HG03139 (cell line): ENCODE results near the gene SELENOT.

Experiments
- ATAC-seq: cut with Tn5 transposase; IDR thresholded peaks from one replicate; pipeline ENCODE4 v1.9.1; 2021; ENCODE audit not compliant: unreplicated experiment

Gene SELENOT

DNA sequence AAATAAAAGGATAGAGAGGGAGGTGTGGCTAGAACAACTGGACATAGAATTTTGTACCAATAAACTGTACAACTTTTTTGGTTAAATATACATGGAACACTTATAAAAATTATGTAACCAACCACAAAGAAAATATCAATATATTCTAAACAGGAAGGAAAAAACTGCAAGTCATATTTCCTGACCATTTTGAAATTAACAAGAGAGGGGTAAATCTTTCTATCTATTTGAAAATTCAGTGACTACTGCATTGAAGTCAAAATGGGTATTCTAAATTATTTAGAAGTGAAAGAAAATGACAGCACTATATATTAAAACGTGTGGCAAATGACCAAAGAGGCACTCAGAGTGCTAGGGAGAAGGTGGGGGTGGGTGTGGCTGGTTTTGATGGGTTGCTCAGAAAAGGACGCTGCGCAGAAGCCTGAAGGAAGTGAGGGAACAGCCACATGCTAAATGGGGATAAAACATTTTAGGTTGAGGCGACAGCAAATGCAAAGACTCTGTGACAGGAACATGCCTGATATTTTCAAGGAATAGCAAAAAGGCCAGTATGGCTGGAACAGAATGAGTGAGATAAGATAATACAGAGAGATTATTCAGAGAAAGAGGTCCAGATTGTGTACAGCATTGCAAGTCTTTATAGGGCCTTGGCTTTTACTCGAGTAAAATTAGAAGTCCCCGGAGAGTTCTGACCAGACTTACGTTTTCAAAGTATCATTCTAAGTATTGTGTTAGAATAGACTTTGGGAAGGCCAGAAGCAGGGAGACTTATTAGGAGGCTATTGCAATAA lies 59.5 kb downstream of the SELENOT start:
- ATAC-seq = no peak

DNA sequence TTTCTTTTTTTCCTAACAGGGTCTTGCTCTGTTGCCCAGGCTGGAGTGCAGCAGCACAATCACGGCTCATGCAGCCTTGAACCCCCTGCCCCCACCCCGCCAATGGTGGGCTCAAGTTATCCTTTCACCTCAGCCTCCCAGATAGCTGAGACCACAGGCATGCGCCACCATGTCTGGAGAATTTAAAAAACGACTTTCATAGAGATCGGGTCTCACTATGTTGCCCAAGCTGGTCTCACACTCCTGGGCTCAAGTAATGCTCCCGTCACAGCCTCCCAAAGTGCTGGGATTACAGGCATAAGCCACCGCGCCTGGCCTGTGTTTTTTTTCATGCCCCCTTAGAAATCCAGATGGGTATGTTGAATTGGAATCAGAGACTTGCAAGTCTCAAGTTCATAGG lies 60.3 kb downstream of the SELENOT start:
- ATAC-seq = no peak

DNA sequence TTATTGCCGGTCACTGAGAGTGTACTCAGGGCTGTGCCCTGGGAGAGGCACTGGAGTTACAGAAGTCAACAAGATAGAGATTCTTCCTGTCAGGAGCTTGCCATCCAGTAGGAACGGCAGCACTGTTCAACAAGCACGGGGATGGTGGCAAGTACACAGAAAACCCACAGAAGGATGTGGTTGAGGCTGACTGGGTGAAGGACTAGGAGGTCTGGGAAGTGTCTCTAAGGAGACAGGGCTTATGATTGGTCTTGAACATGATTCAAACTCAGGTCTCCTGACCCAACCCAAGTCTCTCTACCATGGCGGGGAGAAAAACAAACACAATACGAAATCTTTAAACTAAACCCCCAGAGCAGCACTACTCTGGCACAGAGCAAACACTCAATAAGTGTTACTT lies 63.0 kb downstream of the SELENOT start:
- no peak for ATAC-seq

DNA sequence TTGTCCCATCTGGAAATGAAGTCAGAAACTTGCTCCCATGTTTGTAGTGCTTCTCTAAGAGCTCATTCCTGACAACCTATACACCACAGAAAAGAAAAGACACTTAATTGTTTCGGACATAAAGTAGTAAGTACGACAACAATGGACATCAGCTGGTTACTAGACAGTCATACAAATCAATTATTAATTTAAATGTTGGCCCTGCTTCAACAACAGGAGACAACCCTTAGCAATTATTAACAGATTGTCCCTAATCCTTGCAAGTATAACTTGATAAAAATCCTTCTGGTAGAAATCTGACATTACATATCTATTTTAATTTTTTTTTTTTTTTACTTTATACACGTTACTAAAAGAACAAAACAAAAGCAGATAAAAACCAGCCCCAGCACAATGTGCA lies 70.8 kb downstream of the SELENOT start:
- ATAC-seq = no peak

DNA sequence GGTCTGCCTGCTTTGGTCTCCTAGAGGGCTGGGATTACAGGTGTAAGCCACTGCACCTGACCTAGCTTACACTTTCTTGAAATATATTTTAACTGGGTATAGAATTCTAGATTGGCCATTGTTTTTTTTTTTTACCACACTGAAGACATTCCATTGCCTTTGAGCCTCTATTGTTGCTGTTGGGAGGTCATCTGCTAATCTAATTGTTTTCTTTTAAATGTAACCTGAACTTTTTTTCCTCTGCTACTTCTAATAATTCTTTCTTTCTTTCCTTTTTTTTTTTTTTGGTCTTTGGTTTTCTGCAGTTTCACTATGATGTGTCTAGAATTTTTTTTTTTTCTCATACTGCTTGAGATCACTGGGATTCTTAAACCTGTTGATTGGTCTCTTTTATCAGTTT lies 72.5 kb downstream of the SELENOT start:
- ATAC-seq = no peak
